Fibroblast of villous mesenchyme (primary cell): ENCODE measurements around the gene SYNE3. TPM values are rescaled to one million over a fixed set of nuclear protein-coding genes. Genes with fewer than 3 reads are reported as not detected.
A peak's percentile ranks its signal among the peaks of the same experiment; 100 is the strongest.
"Not testable (repeated sequence)": the region's sequence is repeated elsewhere in the genome, so short reads cannot be mapped to it uniquely, and the experiment has no call there.

Source experiments
- DNase-seq: peaks from one replicate; pipeline ENCODE4 v3.0.0-alpha.2; 2010; ENCODE audit warnings: low read depth
- H3K4me3 ChIP-seq: 2 replicates; pipeline ENCODE4 v1.5.1; 2011; ENCODE audit warnings: low read depth, mild to moderate bottlenecking, low read length
- CTCF ChIP-seq: IDR thresholded peaks from 2 replicates; pipeline ENCODE4 v1.5.1; 2012; ENCODE audit warnings: low read depth, mild to moderate bottlenecking, low read length; ENCODE audit not compliant: insufficient read depth
- total RNA-seq: library from RNA; depleted of rRNA; stranded (reverse); fragments of >200 nt; gene quantifications from 2 replicates; pipeline ENCODE4 v1.2.3, GENCODE V29; 2012

The SYNE3 gene
- total RNA-seq, 1 donor, result 6.5 TPM

- no peak for TF ChIP-seq CTCF
- H3K4me3 ChIP-seq, result no peak overlapping the region
- no peak for DNase-seq
Observed at GRCh38 chr14:95513291-95513690, 3.2 kb downstream of the SYNE3 start.

DNA sequence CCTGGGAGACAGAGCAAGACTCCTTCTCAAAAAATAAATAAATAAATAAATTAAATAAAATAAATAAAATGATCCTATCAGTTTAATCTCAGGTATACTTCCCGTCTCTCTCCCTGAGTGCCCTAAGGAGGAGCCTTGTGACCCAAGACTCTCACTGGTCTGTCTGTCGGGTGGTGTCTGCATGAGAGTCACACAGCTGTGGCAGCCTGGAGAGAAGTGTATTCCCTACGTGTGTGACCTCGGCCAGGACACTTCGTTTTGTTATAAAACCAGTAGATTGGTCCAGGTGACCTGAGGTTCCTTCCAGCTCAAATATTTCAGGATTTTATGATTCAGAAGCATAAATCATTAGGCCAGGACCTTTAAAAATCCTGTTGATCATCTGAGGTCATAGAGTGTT is 4.8 kb downstream of the SYNE3 start:
- TF ChIP-seq CTCF, result no peak
- H3K4me3 ChIP-seq, result no peak overlapping the region

DNA sequence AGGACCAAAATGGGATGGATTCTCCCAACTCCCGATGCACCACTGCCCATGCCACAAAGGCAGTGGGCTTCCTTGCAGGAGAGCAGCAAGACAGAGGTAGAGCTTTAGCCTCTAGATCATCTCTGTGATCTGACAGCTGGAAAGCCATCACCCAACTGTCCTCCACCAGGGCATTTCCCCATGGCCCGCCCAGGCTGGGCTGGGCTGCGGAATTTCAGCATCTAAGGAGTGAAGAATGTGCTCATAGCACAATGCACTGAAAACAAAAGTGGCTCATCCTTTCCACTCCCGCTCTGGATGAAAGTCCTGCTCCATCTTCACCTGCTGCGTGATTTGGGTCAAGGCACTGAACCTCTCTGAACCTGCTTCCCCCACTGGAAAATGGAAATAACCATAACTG is 5.6 kb downstream of the SYNE3 start:
- TF ChIP-seq CTCF, result no peak
- DNase-seq, result no peak
- no peak overlapping the region for H3K4me3 ChIP-seq

More for the DNA sequence above, 4.8 kb downstream of the SYNE3 start:
- DNase-seq, result no peak

DNA sequence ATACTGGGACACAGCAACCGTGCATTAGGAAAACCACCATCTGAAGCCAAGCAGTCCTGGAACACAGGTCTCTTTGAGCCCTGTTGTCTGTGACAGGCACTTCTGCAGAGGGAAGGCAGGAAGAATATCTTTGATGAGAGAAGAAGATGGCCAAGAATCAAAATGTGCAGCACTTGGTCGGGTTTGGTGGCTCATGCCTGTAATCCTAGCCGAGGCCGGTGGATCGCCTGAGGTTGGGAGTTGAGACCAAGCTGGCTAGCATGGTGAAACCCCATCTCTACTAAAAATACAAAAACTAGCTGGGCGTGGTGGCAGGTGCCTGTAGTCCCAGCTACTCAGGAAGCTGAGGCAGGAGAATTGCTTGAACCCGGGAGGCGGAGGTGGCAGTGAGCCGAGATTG is 6.1 kb downstream of the SYNE3 start:
- not testable (repeated sequence) for DNase-seq, H3K4me3 ChIP-seq

DNA sequence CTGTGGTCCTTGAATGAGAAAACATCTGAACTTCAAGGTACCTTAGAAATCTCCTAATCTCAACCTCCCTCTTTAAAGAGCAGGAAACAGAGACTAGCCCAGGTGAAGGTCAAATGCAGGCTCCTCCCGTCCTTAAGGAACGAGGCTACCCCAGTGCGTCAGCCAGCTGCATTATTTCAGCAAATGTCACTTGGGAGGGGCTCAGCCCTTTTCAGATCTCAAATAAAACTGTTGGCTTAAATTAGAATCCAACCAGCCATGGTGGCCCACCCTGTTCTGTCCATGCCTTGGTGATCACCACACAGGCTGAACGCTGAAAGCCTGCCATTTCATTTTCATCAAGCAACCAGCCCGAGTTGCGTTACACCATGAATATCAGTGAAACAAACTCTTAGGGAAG is 7.0 kb downstream of the SYNE3 start:
- DNase-seq, result no peak
- no peak overlapping the region for H3K4me3 ChIP-seq
- no peak for TF ChIP-seq CTCF

- no peak overlapping the region for H3K4me3 ChIP-seq
- TF ChIP-seq CTCF, result no peak
- no peak for DNase-seq
Observed at GRCh38 chr14:95508377-95508776, 8.1 kb downstream of the SYNE3 start.

- peak; percentile 80 for DNase-seq
- no peak overlapping the region for H3K4me3 ChIP-seq
- TF ChIP-seq CTCF, result no peak
Observed at GRCh38 chr14:95507701-95508103, 8.7 kb downstream of the SYNE3 start.
